ENCODE results near the gene ZCCHC24. TPM values are rescaled to one million over a fixed set of nuclear protein-coding genes. Genes with fewer than 3 reads are reported as not detected.
A peak's percentile ranks its signal among the peaks of the same experiment; 100 is the strongest.

Gene ZCCHC24
- total RNA-seq, 1 donor from 2014 or later: 57.0 TPM

DNA sequence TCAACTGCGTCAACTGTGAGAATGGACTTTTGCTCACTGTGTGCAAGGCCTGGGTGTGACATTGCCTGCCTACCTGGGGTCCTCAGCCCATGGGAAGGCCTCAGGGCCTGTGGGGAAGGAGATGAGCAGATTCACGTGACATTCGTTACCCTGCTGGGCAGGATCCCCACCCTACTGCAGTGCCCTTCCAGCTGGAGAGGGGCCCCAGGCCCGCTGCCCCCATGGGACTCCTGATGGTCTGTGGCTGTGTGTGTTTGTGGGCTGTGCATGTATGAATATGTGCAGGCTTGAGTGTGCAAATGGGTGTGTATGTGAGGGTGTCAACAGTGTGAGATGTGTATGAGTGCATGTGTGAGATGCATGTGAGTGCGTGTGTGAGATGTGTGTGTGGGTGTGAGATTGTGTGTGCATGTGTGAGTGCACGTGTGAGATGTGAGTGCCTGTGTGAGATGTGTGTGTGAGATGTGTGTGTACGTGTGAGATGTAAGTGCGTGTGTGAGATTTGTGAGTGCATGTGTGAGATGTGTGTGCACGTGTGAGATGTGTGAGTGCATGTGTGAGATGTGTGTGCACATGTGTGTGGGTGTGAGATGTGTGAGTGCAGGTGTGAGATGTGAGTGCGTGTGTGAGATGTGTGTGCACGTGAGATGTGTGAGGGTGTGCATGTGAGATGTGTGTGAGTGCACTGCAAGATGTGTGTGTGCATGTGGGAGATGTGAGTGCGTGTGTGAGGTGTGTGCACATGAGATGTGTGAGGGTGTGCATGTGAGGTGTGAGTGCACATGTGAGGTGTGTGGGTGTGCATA is 68.5 kb downstream of the ZCCHC24 start:
- Histone ChIP-seq H3K9me3 (no peaks in the 10 kb centered on the region), H3K27ac (no peak overlapping the region), H3K36me3 (no peaks in the 10 kb centered on the region), H3K4me1 (peaks cover 39% of the 10 kb centered on the region), H3K4me3 (no peak overlapping the region), H3K27me3 (no peaks in the 10 kb centered on the region)
- TF ChIP-seq, protein P1, sequence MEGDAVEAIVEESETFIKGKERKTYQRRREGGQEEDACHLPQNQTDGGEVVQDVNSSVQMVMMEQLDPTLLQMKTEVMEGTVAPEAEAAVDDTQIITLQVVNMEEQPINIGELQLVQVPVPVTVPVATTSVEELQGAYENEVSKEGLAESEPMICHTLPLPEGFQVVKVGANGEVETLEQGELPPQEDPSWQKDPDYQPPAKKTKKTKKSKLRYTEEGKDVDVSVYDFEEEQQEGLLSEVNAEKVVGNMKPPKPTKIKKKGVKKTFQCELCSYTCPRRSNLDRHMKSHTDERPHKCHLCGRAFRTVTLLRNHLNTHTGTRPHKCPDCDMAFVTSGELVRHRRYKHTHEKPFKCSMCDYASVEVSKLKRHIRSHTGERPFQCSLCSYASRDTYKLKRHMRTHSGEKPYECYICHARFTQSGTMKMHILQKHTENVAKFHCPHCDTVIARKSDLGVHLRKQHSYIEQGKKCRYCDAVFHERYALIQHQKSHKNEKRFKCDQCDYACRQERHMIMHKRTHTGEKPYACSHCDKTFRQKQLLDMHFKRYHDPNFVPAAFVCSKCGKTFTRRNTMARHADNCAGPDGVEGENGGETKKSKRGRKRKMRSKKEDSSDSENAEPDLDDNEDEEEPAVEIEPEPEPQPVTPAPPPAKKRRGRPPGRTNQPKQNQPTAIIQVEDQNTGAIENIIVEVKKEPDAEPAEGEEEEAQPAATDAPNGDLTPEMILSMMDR (IDR thresholded peaks at IDR 0.05): no peak
- no peak for TF ChIP-seq POLR2A (IDR thresholded peaks at IDR 0.05)
- TF ChIP-seq POLR2AphosphoS5 (IDR thresholded peaks at IDR 0.05; ENCODE audit: insufficient read depth in 1 of 2, low read depth in 1 of 2): no peak
- intact Hi-C loops (cut with DNase I): no loop called here
- DNase-seq (ENCODE audit: extremely low spot score in 2 of 2): peak in 1 of 2 donors; percentile 60

DNA sequence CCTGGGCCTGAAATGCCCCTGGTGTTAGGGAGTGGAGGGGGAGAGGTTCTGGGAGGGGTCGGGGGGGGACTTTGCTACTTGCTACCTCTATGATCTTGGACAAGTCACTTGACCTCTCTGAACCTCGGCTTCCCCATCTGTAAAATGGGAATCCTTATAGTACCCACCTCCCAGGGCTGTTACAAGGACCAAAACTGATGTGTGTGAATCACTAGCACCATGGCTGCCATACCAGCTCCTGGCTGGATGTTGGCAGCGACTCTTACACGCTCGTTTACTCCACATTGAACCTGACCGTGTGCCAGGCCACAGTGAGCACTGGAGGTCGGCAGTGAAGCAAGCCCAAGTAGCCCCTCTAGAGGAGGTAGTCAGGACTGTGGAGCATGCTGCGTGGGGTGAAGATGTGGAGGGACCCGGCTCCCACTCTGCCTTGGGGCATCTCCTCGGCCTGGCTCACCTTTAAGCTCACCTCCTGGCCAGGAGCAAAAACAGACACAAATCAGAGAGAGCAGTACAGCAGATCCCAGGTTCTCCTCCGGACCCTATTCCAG is 69.3 kb downstream of the ZCCHC24 start:
- H3K27ac ChIP-seq: no peak overlapping the region
- no peaks in the 10 kb centered on the region for H3K9me3 ChIP-seq
- no peak overlapping the region for H3K4me3 ChIP-seq
- H3K27me3 ChIP-seq: no peaks in the 10 kb centered on the region
- intact Hi-C loops (cut with DNase I): no loop called here
- peak; percentile 77 to 78 for DNase-seq (ENCODE audit: extremely low spot score in 2 of 2)
- no peaks in the 10 kb centered on the region for H3K36me3 ChIP-seq
- TF ChIP-seq POLR2AphosphoS5 (IDR thresholded peaks at IDR 0.05; ENCODE audit: insufficient read depth in 1 of 2, low read depth in 1 of 2): no peak
- TF ChIP-seq, protein P1 (IDR thresholded peaks at IDR 0.05): no peak
- no peak for TF ChIP-seq POLR2A (IDR thresholded peaks at IDR 0.05)
- H3K4me1 ChIP-seq: peaks cover 31% of the 10 kb centered on the region

DNA sequence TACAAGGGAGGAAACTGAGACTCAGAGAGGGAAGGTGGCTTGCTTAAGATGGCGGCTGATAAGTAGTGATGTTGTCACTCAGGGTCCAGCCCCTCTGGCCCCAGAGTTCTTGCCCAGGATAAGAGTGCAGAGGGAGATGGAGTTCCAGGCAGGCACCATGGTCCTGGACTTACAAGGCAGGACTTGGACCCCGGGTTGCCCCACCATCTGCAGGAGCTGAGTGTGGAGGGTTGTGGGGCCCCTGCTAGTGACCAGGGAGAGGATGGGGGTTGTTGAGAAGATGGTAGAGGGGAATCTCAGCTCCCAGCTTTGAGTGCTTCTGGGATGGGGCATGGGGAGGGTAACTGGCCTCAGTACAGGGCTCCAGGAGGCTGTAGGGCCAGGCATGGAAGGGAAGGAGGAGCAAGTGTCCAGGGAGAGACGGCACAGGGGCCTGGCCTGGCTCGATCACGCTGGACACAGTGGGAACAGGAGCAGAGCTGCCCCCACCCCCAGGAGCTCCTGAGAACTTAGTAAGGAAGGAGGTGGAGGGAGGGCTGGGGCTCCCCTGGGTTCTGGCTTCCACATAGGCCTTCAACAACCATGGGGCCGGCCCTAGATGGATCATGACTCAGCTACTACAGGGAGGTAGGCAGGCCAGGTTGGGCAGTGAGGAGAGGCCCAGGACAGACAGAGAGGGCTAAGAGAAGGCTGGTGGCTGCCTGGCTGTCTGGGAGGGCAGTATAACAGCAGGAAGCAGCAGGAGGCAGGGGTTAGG is 69.9 kb downstream of the ZCCHC24 start:
- no peak for TF ChIP-seq POLR2AphosphoS5 (IDR thresholded peaks at IDR 0.05; ENCODE audit: insufficient read depth in 1 of 2, low read depth in 1 of 2)
- Histone ChIP-seq H3K36me3 (no peaks in the 10 kb centered on the region), H3K4me3 (no peak overlapping the region), H3K27ac (no peak overlapping the region), H3K4me1 (peaks cover 25% of the 10 kb centered on the region), H3K27me3 (no peaks in the 10 kb centered on the region), H3K9me3 (no peaks in the 10 kb centered on the region)
- peak; percentile 83 to 93 for DNase-seq (ENCODE audit: extremely low spot score in 2 of 2)
- intact Hi-C loops (cut with DNase I): loop anchor here (2.0 kb wide), 1 partner anchor 91 kb away; no protein-coding TSS in a partner anchor

DNA sequence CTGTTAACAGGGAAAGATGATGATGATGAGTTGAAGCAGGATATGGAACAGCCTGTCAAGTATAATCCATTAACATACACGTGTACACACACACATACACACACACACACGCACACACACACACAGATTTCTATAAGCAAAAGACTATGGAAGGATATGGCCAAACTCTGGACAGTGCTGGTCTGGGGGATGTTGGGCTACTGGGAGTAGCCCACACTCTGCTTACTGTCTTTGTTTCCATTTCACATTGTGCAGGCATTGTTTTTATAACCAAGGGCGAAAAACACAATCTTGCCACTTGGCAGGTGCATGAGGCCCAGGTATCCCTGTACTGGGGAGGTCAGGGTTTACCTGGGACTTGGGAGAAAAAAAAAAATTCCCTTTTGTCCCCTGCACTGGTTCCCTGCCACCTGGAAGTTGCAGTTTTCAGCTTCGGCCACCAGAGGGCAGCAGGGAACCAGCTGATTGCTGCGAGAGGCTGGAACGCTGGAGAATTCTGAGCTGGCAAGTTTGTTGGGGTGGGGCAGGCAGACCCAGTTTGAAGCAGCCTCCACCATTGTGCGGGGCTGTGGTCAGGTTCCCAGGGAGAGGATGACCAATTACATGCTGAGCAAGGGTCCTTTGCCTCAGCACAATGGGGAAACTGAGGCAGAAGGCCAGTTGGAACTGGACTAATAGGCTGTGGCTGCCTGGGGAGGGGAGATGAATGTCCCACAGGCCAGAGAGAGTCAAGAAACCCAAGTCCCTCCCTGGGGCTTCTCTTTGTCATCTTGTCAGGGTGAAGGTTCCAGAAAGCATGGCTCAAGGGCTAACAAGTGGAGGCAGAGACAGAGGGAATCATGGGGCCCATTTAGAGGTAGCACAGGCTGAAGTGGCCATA is 70.9 kb downstream of the ZCCHC24 start:
- H3K36me3 ChIP-seq: no peaks in the 10 kb centered on the region
- H3K27me3 ChIP-seq: no peaks in the 10 kb centered on the region
- H3K27ac ChIP-seq: peak overlapping the region; percentile 33
- H3K4me1 ChIP-seq: peaks cover 15% of the 10 kb centered on the region
- peak; percentile 88 to 94 for DNase-seq (ENCODE audit: extremely low spot score in 2 of 2)
- no peak overlapping the region for H3K4me3 ChIP-seq
- no peaks in the 10 kb centered on the region for H3K9me3 ChIP-seq
- TF ChIP-seq POLR2AphosphoS5 (IDR thresholded peaks at IDR 0.05; ENCODE audit: insufficient read depth in 1 of 2, low read depth in 1 of 2): peak in 1 of 2 donors; percentile 38
- no peak for TF ChIP-seq POLR2A (IDR thresholded peaks at IDR 0.05)
- TF ChIP-seq, protein P1 (IDR thresholded peaks at IDR 0.05): peak; percentile 92 to 99 (median 98)
- intact Hi-C loops (cut with DNase I): loop anchor here (2.0 kb wide), 1 partner anchor 92 kb away; no protein-coding TSS in a partner anchor

DNA sequence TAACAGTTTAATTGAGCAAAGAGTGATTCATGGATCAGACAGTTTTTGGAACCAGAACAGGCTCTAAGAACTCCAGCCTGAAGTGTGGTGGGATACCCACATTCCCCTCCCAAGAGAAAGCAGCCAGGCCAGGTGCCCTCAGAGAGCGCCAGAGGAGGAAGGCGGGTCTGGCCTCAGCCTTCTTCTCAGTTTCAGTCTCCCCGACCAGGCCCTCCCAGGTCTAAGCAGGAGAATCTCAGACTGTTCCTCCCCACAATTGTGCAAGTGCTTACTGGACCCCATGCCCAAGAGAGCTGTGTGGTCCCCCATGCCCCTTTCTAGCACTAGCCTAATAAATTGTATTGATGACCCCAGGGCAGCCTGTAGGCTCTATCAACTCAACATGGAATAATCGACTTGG is 72.6 kb downstream of the ZCCHC24 start:
- DNase-seq (ENCODE audit: extremely low spot score in 2 of 2): peak in 1 of 2 donors; percentile 71
- no peaks in the 10 kb centered on the region for H3K36me3 ChIP-seq
- H3K4me3 ChIP-seq: no peak overlapping the region
- no peaks in the 10 kb centered on the region for H3K27me3 ChIP-seq
- intact Hi-C loops (cut with DNase I): no loop called here
- peaks cover 7% of the 10 kb centered on the region for H3K4me1 ChIP-seq
- TF ChIP-seq POLR2AphosphoS5 (IDR thresholded peaks at IDR 0.05; ENCODE audit: insufficient read depth in 1 of 2, low read depth in 1 of 2) (no peak), POLR2A (IDR thresholded peaks at IDR 0.05) (no peak)
- TF ChIP-seq, protein P1 (IDR thresholded peaks at IDR 0.05): no peak
- H3K27ac ChIP-seq: no peak overlapping the region
- H3K9me3 ChIP-seq: no peaks in the 10 kb centered on the region
